ENCODE measurements around the gene GDI1. TPM values are rescaled to one million over a fixed set of nuclear protein-coding genes. Genes with fewer than 3 reads are reported as not detected.

GDI1 gene
- total and polyA plus RNA-seq, 2 of the 8 experiments (the other 6 are each of a cell fraction or from before 2014, with no cell fraction given), result 83.1 to 136 TPM

GRCh38 chrX:154489182-154489581, 52.2 kb downstream of the GDI1 start (continued):
- TF ChIP-seq NANOG (IDR thresholded peaks at IDR 0.05; ENCODE audit: insufficient read depth, low read depth, low read length, poor library complexity, severe bottlenecking), result no peak
- TF ChIP-seq POLR2A (IDR thresholded peaks at IDR 0.05; ENCODE audit: control extremely low read depth in 1 of 2, low read depth in 2 of 2, low read length in 2 of 2), result no peak
- no peak for TF ChIP-seq JUN (IDR thresholded peaks at IDR 0.05; ENCODE audit: low read depth, low read length)
- TF ChIP-seq ASH2L (IDR thresholded peaks at IDR 0.05; ENCODE audit: low read length), result no peak

Measured in H1 (cell line).